ENCODE results near the gene PTPRG.

GRCh38 chr3:62289922-62290321 lies 728.6 kb downstream of the PTPRG start:
- TF ChIP-seq CTCF (IDR thresholded peaks at IDR 0.05) (no peak), POLR2A (IDR thresholded peaks at IDR 0.05) (no peak)

Data from body of pancreas (tissue), 4 donors.